NCI-H2196 treated with DMSO at 0.1 percent for 48 hours (cell line): ENCODE measurements around the gene SWAP70.
"Not testable (repeated sequence)": the region's sequence is repeated elsewhere in the genome, so short reads cannot be mapped to it uniquely, and the experiment has no call there.

Experiments used
- DNase-seq: peaks from one replicate; lab custom pipeline; 2025; ENCODE audit not compliant: unreplicated experiment; lab: John Stamatoyannopoulos, UW

SWAP70 gene

DNA sequence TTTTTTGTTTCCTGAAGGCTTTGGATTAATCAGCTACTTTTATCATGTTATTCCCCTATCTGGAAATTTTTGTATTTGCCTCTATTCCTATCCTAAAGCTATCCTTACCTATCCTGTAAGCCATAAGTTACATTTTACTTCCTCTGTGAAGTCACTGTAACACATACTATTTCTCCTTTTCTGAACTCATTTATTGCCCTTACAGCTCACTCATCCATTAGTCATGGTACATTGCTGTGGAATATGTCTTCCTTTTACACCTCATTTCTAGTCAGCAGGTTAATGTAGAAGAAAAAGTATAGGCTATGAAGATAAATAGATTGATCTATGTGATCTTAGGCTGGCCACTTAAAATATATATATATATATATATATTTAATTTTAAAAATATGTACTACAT is 28.0 kb downstream of the SWAP70 start:
- DNase-seq = no peak

DNA sequence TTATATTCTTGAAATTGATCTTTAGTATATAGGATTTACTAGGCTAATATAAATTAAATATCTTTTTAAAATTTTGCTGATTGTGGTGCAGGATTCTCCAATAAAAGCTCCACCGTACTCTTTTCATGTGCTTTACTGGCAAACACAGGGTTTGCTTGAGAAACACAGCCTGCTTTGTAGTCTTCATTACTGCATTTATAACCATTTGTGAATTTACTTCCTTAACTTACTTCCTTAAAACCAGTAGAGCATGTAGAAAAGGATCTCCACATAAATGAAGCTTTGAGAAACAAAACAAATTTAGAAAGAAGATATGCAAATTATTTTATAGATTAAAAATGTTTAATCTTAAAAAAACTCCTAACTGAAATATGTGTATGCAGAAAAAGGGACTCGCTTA is 28.8 kb downstream of the SWAP70 start:
- DNase-seq = no peak

DNA sequence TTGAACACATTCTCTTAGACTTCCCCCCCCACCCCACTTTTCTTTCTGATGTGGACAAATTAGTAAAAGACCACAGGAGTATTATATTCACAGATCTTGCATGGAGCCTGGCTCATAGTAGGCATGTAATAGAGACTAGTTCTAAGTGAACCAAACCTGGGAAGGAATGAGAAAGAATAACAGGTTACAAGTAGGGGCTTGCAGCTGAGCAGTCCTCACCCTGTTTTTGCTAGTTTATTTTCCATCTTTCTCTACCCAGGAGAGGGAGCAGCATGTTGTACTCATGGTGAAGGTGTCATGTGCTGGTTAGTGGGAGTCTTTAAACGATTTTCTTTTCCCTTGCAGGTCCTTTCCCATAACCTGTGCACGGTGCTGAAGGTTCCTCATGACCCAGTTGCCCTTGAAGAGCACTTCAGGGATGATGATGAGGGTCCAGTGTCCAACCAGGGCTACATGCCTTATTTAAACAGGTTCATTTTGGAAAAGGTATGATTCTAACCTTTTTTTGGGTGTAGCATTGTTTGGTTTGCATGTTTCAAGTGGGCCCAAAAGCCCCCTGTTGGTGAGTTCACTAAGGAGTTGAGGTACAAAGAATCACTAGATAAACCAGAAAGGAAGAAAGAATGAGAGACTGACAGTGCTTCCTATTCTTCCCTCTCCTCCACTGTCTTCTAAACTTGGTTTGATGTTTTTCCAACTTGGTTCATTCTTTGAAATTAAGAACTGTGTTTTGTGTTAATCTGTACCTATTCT is 30.1 kb downstream of the SWAP70 start:
- DNase-seq = no peak

DNA sequence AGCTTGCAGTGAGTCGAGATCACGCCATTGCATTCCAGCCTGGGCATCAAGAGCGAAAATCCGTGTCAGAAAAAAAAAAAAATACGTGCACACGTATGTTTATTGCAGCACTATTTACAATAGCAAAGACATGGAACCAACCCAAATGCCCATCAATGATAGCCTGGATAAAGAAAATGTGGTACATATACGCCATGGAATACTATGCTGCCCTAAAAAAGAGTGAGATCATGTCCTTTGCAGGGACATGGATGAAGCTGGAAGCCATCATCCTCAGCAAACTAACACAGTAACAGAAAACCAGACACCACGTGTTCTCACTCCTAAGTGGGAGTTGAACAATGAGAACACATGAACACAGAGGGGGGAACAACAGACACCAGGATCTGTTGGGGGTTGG is 31.4 kb downstream of the SWAP70 start:
- DNase-seq = not testable (repeated sequence)

DNA sequence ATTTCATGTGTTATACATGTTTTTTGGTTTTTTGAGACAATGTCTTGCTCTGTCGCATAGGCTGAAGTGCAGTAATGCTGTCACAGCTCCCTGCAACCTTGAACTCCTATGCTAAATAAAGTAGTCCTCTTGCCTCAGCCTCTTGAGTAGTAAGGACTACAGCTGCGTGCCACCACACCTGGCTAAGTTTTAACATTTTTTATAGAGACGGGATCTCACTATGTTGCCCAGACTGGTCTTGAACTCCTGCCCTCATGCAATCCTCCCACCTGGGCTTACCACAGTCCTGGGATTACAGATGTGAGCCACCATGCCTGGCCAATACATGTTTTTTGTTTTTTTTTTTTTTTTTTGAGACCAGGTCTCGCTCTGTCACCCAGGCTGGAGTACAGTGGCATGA is 33.9 kb downstream of the SWAP70 start:
- DNase-seq = no peak

DNA sequence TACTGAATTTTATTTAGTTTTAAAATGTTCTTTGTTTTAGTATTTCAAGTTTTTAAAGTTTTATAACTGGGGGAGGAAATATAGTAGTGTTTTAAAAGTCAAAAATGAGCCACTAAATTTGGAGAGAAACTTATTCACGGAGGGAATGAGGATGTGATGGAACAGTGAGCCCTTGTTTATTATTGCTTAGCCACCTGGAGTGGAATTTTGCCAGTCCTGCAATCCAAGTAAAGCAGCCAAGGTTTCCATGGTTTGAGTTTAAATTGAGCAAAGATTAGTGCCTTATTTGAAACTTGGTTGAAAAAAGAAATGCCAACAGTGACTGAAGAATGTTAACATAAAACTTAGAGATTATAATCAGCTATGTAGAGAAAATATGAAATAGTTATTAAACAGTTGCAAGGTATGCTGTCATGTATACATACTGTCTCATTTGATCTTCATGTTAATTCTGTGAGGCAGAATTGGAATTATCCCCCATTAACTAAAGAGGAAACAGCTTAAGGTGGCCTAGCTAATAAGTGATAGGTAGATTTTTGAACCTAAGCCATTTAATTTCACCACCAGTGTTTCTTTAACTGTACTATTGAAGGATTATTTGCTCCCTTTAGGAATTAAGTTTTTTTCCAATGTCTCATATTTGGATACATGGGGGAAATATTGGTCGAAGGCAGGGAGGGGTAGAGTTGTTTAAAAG is 36.4 kb downstream of the SWAP70 start:
- DNase-seq = no peak

DNA sequence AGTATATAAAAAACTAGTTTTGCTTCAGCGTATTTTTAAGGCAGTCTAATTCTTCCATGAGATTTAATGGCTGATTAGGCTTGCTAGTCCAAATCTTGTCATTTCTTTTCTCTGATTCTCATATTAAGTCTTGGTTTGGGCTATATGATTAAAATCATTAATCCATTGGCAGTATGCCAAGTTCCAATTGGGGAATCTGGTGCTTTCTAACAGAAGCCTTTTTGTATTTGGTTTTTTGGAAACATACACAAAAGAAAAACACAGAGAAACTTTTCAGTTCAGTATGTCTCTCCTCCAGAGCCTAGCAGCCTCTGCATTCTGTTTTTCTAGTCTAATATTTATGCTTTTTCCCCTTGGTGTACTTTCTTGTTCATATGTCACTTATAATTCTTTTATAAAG is 37.9 kb downstream of the SWAP70 start:
- DNase-seq = no peak

DNA sequence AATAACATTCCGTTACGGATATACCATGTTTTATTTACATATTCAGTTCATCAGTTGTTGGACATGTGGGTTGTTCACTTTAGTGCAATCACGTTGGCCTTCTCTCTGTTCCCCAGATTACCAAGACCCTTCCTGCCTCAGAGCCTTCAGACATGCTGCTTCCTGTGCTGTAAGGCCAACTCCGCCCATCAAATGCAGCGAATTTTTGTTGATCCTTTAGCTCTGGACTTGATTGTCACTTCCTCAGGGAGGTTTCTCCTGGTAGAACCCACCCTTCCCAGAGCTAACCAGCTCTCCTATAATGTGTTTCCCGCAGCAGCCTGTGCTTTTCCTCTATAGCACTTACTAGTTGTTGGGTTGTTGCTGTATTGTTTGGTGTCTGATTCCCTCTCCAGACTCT is 39.4 kb downstream of the SWAP70 start:
- DNase-seq = no peak

DNA sequence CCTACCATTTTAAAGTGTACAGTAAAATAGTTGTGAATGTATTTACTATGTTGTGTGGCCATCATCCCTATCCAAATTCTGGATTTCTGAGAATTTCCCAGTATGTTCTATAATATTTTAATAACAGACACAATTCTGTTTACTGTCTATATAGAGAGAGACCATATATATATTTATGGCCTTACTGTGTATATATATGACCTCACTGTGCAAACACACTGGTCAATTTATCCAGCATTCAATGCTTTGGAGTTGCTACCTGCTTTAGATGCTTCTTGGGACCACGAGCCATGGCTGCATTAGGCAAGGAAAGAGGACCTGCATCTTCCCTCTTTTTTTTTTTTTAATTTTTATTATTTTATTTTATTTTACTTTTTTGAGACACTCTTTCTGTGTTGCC is 40.2 kb downstream of the SWAP70 start:
- DNase-seq = no peak

DNA sequence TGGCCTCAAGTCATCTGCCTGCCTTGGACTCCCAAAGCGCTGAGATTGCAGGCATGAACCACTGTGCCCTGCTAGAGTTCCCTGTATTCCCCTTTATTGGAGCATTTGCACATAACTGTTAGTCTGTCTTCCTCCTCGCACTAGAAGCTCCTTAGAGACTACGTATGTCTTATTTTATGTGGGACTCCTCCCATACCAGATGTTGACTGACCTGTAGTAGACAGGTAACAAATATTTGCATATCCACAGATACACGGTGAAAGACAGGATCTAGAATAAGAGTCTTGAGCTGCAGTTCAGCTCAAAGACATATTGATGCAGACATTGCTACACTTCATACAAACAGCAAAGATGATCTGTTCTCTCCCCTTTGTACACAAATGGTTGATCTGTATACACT is 40.7 kb downstream of the SWAP70 start:
- DNase-seq = no peak

DNA sequence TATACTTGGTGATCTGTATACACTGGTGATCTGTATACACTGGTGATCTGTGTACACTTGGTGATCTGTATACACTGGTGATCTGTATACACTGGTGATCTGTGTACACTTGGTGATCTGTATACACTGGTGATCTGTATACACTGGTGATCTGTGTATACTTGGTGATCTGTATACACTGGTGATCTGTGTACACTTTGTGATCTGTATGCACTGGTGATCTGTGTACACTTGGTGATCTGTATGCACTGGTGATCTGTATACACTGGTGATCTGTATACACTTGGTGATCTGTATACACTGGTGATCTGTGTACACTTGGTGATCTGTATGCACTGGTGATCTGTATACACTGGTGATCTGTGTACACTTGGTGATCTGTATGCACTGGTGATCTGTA is 41.5 kb downstream of the SWAP70 start:
- not testable (repeated sequence) for DNase-seq

DNA sequence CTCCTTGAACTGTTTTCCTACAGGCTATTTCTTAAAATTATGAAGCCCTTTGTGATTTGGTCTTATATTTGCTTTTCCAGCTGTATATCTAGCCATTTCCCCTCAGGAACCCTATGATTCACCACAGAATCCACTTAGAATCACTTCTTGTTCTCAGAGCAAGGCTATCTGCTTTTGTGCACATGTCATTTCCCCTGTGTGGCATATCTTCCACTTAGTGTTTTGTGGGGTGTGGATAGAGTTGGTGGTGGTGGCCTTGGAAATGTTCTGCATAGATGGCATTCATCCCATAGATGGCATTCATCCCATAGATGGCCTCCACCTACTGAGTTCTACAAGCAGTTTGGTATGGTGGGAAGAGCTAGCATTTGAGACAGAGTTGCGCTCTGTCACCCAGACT is 44.7 kb downstream of the SWAP70 start:
- DNase-seq = no peak

DNA sequence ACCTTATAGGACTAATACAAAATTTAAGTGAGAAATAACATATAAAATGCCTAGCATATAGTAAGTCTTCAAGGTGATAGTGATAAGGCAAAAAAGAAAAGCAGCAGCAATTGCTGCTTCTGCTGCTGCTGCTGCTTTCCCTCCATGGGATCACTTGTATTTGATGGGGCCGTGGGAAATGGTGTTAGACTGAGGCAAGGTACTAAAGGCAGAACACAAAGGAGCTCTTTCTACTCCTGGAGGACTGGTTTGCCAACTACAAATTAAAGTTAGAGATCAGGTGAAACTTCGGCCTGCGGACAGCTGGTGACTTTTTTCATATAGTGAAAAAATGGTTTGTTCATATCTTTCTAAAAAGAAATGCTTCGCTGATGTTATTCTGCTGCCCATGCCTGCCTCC is 46.3 kb downstream of the SWAP70 start:
- no peak for DNase-seq

DNA sequence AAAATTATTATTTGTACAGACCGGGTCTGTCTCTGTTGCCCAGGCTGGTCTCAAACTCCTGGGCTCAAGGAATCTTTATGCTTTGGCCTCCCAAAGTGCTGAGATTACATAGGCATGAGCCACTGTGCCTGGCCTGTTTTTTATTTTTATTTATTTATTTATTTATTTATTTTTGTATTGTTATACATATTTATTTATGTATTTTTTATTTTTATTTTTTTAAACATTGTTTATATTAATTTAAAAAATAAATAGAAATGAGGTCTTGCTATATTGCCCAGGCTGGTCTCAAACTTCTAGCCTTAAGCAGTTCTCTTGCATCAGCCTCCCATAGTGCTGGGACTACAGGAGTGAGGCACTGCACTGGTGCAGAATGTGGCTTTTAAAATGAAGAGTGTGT is 47.0 kb downstream of the SWAP70 start:
- no peak for DNase-seq

DNA sequence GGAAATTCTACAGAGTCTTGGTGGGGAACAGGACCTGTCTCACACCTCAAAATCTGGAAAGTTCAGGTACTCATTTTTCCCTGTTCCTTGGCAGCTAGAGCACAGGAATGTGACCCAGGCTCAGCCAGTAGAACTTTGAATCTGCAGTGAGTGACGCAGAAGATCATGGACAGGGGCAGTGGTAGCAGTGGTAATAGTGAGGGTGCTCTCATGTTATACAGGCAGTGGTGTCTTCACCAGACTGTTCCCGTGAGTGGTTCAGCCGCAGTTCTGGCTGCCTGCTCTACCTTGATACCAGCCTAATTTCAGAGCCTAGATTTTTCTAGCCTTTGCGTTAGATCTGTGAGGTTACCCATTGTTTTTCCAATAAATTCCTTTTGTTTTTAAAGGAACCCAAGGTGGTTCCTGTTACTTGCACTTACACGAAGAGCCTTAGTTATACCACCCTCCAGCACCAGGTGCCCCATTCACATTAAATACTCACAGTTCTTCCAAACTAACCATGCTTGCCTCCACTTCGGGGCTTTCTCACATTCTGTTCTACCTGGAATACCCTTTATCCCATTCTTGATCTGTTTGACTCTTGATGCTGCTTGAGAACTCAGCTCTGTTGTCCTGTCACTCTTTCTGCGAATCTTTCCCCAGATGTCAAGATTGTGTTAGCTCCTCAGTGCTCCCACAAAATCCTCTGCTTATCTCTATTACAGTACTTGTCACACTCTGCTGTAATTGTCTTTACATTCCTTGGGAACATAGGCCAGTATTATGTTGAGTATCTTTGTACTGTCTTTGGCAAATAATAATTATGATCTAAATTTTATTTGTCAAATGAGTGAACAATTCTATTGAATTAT is 47.8 kb downstream of the SWAP70 start:
- no peak for DNase-seq

DNA sequence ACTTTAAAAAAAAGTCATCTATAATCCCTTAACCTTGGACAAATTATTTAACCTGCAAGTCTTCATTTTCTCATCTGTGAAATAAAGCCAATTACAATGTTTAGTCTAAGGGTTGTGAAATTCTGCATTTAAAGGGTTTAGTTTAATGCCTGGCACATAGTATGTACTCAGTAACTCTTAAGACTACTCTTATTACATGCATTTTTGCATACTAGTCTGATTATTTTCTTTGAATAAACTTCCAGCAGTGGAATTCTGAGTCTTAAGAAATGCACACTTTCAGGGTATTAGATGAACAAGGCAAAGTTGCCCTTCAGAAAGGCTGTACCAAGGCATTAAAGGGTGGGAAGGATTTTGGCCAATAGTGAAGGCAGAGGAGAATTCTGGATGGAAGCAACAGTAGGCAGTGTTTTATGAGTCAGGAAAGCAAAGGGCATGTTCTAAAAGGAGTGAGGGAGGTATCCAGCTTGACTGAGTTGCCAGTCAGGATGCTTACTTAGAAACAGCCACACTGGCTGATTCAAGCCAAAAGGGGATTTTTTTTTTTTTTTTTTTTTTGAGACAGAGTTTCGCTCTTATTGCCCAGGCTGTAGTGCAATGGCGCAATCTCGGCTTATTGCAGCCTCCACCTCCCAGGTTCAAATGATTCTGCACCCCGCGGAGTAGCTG is 50.5 kb downstream of the SWAP70 start:
- DNase-seq = no peak

DNA sequence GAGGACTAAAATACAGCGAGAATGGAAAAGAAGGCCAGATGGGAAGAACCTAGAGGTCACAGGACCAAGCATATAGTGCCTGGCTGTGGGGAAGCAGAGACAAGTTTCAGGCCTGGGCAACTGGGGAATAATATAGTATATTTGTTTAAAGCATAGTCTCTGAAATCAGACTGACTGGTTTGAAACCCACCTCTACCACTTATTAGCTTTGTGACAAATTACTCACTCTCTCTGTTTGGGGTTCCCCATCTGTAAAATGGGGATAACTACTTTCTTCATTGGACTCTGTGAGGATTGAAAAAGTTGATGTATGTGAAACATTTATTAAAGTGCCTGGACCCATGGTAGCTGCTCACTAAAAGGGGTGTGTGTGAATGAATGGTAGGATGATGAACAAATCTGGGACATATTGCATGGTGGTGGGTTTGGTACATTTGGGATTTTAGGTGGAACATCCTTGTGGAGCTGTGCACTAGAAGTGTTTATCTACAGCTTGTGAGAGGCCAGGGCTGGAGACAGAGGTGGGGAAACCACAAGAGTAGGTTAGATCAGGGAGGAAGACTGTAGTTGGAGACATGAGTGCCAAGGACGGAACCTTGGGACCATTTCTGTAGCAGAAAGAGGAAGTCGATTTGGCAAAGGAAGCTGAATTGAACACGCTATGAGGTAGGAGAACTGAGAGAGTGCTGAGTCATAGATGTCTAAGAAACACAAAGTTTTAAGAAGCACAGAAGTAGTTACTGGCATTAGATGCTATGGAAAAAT is 52.6 kb downstream of the SWAP70 start:
- DNase-seq = no peak

DNA sequence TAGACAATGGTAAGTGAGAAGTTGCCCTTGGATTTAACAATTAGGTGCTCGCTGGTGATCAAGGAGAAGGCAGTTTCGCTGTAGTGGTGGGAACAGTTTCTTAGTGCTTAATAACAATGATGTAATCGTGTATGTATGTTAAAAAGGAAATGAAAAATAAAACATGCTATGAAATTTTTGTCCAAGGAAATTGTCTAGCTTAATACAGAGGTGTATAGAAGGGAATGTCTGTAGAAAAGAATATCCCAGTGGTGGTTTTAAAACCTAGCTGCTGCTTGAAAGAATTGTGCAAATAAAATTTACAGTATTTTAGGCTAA is 53.1 kb downstream of the SWAP70 start:
- DNase-seq = no peak

DNA sequence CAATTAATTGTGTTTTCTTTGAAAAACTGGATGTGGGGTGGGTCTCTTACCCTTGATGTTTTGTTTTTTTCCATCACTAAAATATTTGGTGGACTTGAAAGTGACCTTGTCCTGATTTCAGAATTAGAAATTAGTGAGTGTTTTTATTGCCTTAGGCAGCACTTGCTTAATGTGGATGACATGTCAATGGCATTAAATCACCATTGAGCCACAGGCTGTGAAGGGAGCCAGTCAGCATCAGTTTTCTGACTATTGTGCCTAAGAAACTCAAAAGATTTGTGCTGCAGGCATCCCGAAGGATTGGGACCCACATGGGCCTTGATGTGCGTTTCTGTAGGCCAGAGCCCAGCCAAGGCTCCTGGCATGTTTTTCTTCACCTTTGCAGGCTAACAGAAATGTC is 53.8 kb downstream of the SWAP70 start:
- no peak for DNase-seq

DNA sequence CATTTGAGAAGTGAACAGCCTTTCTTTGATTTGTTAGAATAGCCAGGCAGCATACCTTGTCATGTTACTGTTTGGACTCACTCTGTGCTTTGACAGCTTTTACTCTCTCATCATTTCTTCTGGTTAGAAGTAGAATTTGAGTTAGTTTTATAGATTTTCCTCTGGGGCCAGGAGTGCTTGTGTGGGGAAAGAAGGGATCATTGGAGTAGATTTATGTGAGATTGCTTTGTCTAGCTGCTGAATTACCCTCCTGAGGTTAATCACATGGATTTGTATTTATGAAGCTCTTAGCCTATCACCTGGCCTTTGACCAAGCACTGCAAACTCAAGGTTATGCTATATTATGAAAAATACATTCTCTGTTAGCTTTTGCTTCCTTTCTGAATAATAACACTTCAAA is 54.3 kb downstream of the SWAP70 start:
- no peak for DNase-seq
